Measurements from ENCODE around the gene SBNO1. TPM values are rescaled to one million over a fixed set of nuclear protein-coding genes. Genes with fewer than 3 reads are reported as not detected.

Gene SBNO1
- total RNA-seq, 1 donor from 2014 or later = 31.5 TPM

DNA sequence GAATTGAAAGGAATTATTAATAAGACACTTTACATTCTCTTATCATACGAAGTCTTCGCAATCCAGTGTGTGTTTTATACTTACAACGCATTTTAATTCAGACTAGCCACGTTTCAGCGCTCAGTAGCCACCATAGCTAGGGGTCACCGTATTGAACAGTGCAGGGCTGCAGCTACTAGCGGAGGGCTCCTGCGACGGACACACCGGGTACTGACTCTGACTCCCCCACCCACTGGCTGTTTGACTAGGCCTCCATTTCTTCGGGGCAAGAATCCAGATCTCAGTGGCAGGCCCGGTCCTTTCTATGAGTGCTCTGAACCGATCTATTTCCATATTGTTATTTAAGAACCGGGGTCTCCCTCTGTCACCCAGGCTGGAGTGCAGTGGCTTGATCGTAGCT, 91.5 kb downstream of the SBNO1 start:
- no peaks in the 10 kb centered on the region for H3K36me3 ChIP-seq (ENCODE audit: control insufficient read depth, insufficient read depth, low read length)
- no peak for DNase-seq (ENCODE audit: low read depth)
- no peak overlapping the region for H3K4me3 ChIP-seq (ENCODE audit: low read depth, low read length)
- TF ChIP-seq CTCF (IDR thresholded peaks at IDR 0.05; ENCODE audit: insufficient read depth, low read length, poor library complexity, severe bottlenecking) = no peak
- H3K27me3 ChIP-seq (ENCODE audit: control insufficient read depth, insufficient read depth, low read length) = no peaks in the 10 kb centered on the region

DNA sequence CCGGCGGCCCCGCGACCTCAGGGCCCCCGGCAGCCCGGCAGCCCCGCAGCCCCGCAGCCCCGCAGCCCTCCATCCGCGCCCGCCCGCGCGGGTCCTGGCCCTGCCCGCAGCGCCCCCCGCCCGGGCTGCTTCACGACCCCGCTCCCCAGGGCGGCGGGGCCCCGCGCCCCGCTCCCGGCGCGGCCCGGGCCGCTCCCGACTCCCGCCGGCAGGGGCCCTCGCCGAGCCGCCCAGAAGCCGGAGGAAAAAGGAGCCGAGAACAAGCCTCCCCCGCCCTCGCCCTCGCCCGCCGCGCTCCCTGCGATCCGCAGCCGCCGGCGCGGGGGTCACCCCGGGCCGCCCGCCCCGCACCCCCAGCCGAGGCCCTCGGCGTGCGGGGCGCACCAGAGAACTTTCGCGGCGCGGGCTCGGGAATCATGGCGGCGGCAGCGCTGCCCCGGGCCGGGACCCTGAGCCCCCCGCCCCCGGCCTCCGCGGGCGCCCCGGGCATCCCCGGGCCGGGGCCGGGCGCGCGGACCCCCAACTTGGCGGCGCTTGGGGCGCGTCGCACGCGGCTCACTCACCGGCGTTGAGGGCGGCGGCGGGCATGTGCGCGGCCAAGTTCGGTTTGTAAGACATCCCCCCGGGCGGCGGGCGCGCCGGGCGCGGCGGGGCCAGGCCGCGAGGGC, 93.5 kb downstream of the SBNO1 start:
- Histone ChIP-seq H3K36me3 (ENCODE audit: control insufficient read depth, insufficient read depth, low read length) (no peaks in the 10 kb centered on the region), H3K4me3 (ENCODE audit: low read depth, low read length) (peak overlapping the region; percentile 92), H3K27me3 (ENCODE audit: control insufficient read depth, insufficient read depth, low read length) (no peaks in the 10 kb centered on the region)
- TF ChIP-seq CTCF (IDR thresholded peaks at IDR 0.05; ENCODE audit: insufficient read depth, low read length, poor library complexity, severe bottlenecking) = peak; percentile 21
- DNase-seq (ENCODE audit: low read depth) = no peak

DNA sequence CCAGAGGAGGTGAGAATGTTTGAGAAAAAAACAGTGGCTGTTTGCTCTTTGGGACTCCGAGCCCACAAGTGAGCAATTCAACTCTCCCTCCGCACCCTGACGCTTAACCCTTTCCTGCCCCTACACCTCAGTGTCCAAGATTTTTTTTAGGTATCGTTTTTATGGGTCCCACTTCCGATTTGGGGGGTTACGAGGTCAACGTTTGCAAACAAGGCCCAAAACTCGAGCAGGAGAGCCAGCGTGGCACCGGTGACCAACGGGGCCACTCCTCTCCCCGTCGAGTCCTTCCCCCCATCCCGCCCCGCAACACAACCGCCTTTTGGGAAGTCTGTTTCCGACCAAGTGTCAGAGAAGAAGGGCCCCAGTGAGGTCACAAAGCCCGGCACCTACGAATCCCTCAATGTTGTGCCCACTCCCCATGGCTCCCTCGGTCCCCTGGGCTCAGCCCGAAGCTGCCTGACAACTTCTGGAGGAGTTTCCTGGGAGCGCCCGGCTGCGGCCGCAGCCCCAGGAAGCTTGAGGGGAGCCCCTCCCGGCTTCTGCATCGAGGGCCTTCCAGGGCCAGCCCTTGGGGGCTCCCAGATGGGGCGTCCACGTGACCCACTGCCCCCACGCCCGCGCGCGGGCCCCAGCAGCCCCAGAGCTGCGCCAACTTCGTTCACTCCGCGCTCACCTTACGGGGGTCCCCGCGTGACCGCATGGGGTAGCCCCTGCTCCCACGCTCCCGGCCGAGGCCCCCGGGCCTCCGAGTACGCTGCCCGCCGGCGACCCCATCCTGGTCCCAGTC, 94.2 kb downstream of the SBNO1 start:
- no peak for DNase-seq (ENCODE audit: low read depth)
- no peak for TF ChIP-seq CTCF (IDR thresholded peaks at IDR 0.05; ENCODE audit: insufficient read depth, low read length, poor library complexity, severe bottlenecking)
- no peaks in the 10 kb centered on the region for H3K27me3 ChIP-seq (ENCODE audit: control insufficient read depth, insufficient read depth, low read length)
- H3K36me3 ChIP-seq (ENCODE audit: control insufficient read depth, insufficient read depth, low read length) = no peaks in the 10 kb centered on the region
- H3K4me3 ChIP-seq (ENCODE audit: low read depth, low read length) = peak overlapping the region; percentile 92

GRCh38 chr12:123269896-123270213, 94.8 kb downstream of the SBNO1 start:
- H3K27me3 ChIP-seq (ENCODE audit: control insufficient read depth, insufficient read depth, low read length) = no peaks in the 10 kb centered on the region
- DNase-seq (ENCODE audit: low read depth) = no peak
- no peak for TF ChIP-seq CTCF (IDR thresholded peaks at IDR 0.05; ENCODE audit: insufficient read depth, low read length, poor library complexity, severe bottlenecking)
- H3K36me3 ChIP-seq (ENCODE audit: control insufficient read depth, insufficient read depth, low read length) = no peaks in the 10 kb centered on the region
- H3K4me3 ChIP-seq (ENCODE audit: low read depth, low read length) = peak overlapping the region; percentile 92

GRCh38 chr12:123269395-123269892, 95.2 kb downstream of the SBNO1 start:
- H3K36me3 ChIP-seq (ENCODE audit: control insufficient read depth, insufficient read depth, low read length) = peaks cover 3% of the 10 kb centered on the region
- no peak for DNase-seq (ENCODE audit: low read depth)
- peak overlapping the region; percentile 92 for H3K4me3 ChIP-seq (ENCODE audit: low read depth, low read length)
- H3K27me3 ChIP-seq (ENCODE audit: control insufficient read depth, insufficient read depth, low read length) = no peaks in the 10 kb centered on the region
- TF ChIP-seq CTCF (IDR thresholded peaks at IDR 0.05; ENCODE audit: insufficient read depth, low read length, poor library complexity, severe bottlenecking) = no peak

All from kidney epithelial cell (primary cell).